GM12892 (cell line): Measurements from ENCODE around the gene ABHD17A.

Source experiments
- POLR2A ChIP-seq: IDR thresholded peaks from 2 replicates; pipeline ENCODE4 v1.6.1; 2011; ENCODE audit warnings: low read depth, low read length, control low read depth
- POLR2AphosphoS5 ChIP-seq: IDR thresholded peaks from 2 replicates; pipeline ENCODE4 v1.6.1; 2011; ENCODE audit warnings: low read depth, low read length, control low read depth
- TAF1 ChIP-seq: IDR thresholded peaks from 2 replicates; pipeline ENCODE4 v1.6.1; 2011; ENCODE audit warnings: low read depth, mild to moderate bottlenecking, control low read depth, low read length, borderline replicate concordance

DNA sequence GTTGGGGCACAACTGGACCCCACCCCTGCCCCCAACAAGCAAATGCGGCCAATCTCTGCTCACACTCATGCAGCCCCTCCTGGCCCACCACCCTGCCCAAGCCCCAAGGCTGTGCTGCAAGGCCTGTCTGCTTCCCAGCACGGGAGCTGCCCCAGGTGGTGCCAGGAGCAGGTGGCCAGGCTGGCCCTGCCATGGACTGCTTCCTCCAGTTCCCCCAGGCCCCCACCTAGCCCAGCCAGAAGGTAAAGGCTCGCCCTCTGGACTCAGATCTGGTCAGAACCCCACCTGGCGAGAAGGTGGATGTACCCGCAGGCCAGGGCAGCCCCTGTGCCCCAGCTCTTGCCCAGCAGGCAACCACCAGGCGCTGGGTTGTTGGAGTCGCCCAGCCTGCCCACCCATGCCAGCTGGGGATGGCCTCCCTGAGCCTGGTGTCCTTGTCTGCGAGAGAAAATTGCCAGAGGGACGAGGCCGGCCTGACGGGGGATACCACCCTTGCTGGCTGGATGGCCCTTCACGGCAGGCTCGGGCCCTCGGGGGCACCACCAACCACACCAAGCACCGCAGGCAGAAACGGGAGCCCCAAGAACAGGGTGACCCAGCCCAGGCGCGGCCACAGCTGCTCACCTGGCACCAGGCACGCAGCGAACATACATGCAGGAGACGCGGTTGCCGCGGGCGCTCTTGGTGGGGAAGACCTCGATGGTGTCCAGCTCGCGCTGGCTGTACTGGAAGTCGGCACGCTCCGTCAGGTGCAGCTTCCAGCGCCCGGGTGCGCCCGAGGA lies 4.5 kb downstream of the ABHD17A start:
- no peak for TF ChIP-seq POLR2A
- TF ChIP-seq POLR2AphosphoS5: no peak
- no peak for TF ChIP-seq TAF1
